Bone marrow (tissue), 2 donors: ENCODE data around the gene ROR2.
"Not testable (repeated sequence)": the region's sequence is repeated elsewhere in the genome, so short reads cannot be mapped to it uniquely, and the experiment has no call there.

Experiments used
- DNase-seq, 2 donors: peaks; one replicate each; lab custom pipeline; 2025; lab: John Stamatoyannopoulos, UW

ROR2 gene

DNA sequence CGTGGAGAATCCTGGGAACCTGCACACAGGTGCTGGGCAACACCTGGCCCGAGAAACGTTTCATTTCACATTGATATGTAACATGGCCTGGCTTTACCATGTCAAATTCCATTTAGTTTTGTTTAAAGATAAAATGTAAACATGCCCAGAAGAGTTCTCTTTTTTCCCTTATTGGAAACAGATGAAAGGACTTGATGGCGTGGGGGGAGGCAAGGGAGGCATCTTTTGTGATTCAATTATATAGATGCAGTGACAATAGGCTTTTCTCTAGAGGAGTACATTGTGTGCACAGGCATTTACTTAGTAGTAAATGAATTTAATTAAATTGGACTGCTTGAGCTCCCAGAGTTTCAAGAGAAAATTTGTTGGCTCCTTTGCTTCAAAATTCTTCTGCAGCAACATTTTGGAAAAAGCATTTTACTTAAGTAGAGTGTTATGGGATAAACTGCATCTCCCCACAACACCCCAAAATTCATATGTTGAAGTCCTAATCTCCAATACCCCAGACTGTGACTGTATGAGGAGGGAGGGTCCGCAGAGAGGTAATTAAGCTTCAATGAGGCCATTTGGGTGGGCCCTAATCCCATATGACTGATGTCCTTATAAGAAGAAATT is 272.1 kb downstream of the ROR2 start:
- DNase-seq: no peak

DNA sequence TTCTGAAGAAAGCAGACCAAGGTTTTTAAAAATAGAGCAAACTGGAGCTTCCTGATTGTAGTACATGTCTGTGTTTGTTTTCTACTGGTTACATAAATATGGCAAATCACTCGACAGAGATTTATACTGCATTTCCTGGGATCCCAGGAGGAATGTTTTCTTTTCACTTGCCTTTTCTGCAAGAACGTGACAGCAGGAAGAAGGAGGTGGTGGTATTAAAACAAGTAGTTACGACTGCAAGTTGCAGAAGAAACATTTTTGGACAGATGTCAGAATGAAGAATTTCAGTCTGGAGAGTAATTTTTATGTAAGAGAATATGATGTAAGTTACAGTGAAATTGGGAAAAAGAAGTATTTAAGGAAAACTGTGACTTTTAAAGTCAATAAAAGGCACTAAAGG is 272.7 kb downstream of the ROR2 start:
- DNase-seq: no peak

GRCh38 chr9:91676046-91676445 is 274.0 kb downstream of the ROR2 start:
- no peak for DNase-seq

- DNase-seq: no peak
These were observed 285.4 kb downstream of the ROR2 start for GRCh38 chr9:91664663-91665062.

DNA sequence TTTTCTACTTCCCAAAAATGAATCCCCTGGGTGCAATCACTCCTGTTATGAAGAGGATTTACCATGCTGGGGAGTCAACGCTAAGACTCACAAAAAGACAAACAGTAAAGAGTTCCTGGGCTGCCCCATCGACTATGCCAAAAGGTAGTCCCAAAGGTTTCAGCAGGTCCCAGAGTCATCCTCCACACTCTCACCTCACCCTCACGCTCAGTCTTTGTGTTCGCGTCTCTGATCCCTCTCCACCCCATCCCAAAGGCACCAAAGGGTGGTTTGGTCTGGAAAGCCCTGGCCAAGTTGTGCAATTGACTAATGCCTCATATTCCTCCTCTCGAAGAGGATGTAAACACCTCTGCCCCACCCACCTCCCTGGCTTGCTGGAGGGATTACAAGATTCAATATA is 286.2 kb downstream of the ROR2 start:
- DNase-seq: no peak

- no peak for DNase-seq
These were observed 288.6 kb downstream of the ROR2 start for GRCh38 chr9:91661451-91661850.

DNA sequence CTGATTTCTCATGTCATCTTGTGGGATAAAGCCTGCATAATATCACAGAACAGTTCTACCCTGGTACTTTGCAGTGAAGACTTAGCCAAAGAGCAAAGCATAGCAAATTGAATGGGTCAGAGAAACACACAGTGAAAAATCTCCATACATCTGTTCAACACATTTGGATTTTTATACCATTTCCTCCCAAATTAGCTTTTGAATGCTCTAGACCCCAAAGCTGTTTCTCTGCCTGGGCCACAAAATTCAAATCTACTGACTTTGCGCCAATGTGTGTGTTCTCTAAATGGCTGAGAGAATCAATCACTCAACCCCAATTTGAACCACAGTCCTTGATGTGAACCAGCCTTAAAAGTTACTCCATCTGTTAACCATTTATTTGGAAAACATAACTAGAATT is 289.5 kb downstream of the ROR2 start:
- DNase-seq: no peak

DNA sequence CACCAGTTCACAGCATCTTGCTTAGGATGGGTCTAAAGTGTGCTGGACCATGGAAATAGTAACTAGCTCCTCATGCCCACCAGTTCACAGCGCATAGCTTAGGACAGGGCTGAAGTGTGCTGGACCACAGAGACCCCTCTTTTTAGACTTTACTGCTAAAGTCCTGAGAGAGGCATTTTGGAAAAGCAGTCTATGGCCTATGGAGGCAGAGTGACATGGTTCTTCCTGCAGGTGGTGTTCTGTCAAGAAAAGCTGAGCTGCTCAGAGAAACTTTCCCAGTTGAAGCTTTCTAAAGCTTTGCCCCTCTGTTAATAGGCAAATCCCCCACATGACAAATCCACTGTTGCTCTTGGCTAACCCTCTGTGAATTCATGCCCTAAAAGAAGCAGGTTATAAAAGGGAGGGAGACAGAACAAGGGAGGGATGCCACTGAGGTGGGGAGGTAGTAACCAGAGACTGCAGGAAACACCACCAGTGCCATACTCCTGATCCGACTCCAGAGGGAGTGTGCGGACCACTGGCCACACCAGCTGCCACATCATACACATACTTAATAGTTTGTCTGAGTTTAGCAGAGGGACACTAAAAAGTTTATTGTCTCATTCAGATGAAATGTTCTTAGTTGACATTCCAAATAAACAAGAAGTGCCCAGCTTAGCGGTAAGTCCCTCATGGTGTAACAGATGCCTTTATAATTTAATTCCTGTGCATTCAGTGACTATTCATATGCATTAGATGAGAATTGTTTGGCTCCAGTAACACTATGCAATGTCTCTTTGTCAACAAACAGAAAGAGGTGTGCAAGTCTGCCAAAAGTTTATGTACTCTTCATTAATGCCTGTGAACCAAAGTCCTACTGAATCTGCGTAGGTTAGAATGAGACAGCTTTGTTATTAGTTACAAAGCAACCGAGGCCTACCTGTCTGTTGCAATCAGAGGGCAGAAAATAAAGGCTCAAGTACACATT is 290.2 kb downstream of the ROR2 start:
- DNase-seq: no peak

- no peak for DNase-seq
These were observed 291.4 kb downstream of the ROR2 start for GRCh38 chr9:91658513-91659105.

DNA sequence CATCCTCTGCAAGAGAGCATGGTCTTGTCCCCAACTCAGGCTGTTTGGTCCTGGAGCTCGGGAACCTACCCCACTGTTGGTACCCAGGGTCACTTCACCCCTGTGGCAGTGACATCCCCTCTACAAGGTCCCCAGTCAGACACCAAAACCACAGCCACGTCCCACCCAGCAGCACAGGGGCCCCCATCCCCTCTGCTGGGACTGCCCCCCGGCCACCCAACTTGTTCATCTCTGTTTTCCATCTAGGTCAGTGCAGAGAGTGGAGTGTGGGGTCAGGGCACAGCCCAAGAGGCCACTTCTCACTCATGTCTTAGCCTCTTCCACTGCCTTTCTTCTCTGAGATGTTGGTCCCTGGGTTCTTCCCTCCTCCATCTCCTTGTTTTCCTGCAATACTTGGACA is 292.5 kb downstream of the ROR2 start:
- DNase-seq: no peak

- DNase-seq: no peak
These were observed 294.4 kb downstream of the ROR2 start for GRCh38 chr9:91655658-91656057.

- DNase-seq: no peak
These were observed 294.8 kb downstream of the ROR2 start for GRCh38 chr9:91655215-91655614.

DNA sequence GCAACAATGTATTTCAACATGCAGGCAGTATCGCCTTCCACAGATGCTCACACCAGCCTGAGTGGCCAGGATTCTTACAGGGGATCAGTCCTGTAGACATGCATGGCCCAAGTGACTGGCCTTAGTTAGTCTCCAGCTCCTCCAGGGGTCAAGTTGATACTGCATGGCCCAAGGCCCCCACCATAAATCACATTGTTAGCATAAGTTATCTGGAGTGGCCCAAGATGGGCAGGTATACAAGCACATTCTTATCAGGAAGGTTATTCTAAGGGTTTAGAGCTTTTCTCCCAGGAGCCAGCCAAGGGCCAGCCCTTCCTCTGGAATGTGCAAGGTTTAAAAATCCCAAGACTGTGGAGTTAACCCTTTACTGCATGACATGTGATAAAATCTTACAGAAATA is 295.5 kb downstream of the ROR2 start:
- no peak for DNase-seq

DNA sequence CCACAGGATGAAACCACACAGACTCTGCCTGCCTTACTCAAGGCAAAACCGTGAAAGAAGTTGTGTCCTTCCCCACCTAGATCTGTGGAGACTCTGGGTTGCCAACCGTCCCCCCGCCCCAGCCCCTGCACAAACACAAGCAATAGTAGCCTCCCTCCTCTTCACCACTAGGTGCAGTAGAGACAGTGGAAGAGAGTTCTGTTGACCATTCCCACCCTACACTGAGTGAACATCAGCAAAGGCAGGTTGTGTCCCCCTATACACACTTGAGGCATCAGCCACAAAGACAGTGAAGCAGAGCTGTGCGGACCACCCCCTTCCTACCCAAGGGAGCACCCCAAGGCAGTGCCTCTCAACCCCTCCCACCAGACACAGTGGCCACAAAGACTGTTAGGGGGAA is 302.7 kb downstream of the ROR2 start:
- DNase-seq: no peak

- DNase-seq: no peak
These were observed 303.3 kb downstream of the ROR2 start for GRCh38 chr9:91646702-91647101.

GRCh38 chr9:91644433-91644832 is 305.6 kb downstream of the ROR2 start:
- DNase-seq: no peak

DNA sequence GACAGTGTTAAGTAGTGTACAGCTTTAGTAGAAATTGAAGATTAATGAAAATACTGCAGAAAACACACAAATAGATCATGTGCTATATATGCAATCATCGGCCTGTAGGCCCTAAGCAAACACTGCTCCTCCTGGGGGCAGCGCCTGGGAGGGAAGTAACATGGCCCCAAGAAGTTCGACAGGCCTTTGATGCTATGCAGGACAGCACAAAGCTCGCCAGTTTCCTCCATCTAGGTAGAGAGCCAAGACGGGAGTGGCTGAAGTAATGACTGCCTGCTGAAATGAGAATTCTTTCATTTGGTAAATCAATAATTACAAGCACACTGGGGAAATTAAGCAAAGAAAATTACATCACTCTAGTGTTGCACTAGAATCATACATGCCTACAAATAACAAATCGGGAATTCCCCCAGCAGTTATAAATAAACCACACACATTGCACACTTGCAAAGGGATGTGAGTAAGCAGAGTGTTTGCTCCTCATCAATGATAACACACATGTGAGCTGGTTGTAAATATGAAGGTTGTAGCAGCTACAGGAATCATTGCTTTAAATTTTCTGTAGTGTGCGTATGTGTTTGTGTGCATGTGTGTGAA is 306.4 kb downstream of the ROR2 start:
- DNase-seq: no peak

- no peak for DNase-seq
These were observed 307.3 kb downstream of the ROR2 start for GRCh38 chr9:91642771-91643170.

DNA sequence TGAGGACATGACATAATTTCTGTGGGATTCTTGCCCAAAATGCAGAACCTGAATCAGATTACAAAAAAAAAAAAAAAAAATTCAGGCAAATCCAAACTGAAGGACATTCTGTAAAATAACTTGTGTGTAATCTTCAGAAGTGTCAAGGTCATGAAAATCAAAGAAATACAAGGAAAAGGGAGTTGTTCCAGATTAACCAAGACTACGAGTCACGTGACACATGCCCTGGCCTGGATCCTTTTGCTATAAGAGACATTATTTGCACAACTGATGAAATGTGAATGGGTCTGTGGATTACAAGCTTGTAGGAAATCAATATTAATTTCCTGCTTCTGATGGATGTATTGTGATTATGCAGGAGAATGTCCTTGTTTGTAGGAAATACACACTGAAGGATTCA is 309.6 kb downstream of the ROR2 start:
- DNase-seq: no peak

GRCh38 chr9:91639054-91639453 is 311.0 kb downstream of the ROR2 start:
- no peak for DNase-seq

- DNase-seq: not testable (repeated sequence)
These were observed 315.2 kb downstream of the ROR2 start for GRCh38 chr9:91634832-91635231.

DNA sequence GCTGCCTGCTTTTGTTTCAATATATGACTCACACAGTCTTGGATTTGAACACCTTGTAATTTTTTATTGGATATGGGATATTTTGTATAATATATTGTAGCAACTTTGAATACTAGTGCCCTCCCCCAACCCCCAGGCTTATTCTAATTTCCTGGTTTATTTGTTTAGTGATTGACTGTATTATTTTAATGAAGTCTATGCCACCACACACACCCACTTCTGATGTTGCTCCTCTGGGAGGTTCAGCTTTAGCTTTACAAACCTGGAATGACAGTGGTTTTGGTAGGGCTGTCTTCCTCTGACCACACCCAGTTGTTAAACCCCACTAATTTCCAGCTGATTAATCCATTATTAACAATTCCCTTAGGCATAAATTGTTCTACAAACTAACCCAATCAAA is 320.3 kb downstream of the ROR2 start:
- DNase-seq: no peak

GRCh38 chr9:91628892-91629291 is 321.1 kb downstream of the ROR2 start:
- no peak for DNase-seq
